ENCODE data around the gene MSH3.
"Not testable (repeated sequence)": the region's sequence is repeated elsewhere in the genome, so short reads cannot be mapped to it uniquely, and the experiment has no call there.

Gene MSH3

GRCh38 chr5:80884086-80884813, 229.8 kb downstream of the MSH3 start:
- in situ Hi-C loops (cut with HindIII; ENCODE audit: low sequenced_read_pairs): no loop called here

- in situ Hi-C loops (cut with HindIII; ENCODE audit: low sequenced_read_pairs): no loop called here
Measured at GRCh38 chr5:80884929-80885328, 230.5 kb downstream of the MSH3 start.

- in situ Hi-C loops (cut with HindIII; ENCODE audit: low sequenced_read_pairs): no loop called here
Measured at GRCh38 chr5:80885396-80886000, 231.0 kb downstream of the MSH3 start.

- in situ Hi-C loops (cut with HindIII; ENCODE audit: low sequenced_read_pairs): no loop called here
Measured at GRCh38 chr5:80894083-80894482, 239.6 kb downstream of the MSH3 start.

GRCh38 chr5:80895523-80895922, 241.1 kb downstream of the MSH3 start:
- in situ Hi-C loops (cut with HindIII; ENCODE audit: low sequenced_read_pairs): no loop called here

- in situ Hi-C loops (cut with HindIII; ENCODE audit: low sequenced_read_pairs): not testable (repeated sequence)
Measured at GRCh38 chr5:80902624-80903023, 248.2 kb downstream of the MSH3 start.

- in situ Hi-C loops (cut with HindIII; ENCODE audit: low sequenced_read_pairs): no loop called here
Measured at GRCh38 chr5:80904533-80905187, 250.2 kb downstream of the MSH3 start.

GRCh38 chr5:80905405-80905804, 251.0 kb downstream of the MSH3 start:
- in situ Hi-C loops (cut with HindIII; ENCODE audit: low sequenced_read_pairs): no loop called here

- in situ Hi-C loops (cut with HindIII; ENCODE audit: low sequenced_read_pairs): no loop called here
Measured at GRCh38 chr5:80912479-80912878, 258.0 kb downstream of the MSH3 start.

GRCh38 chr5:80915716-80916115, 261.3 kb downstream of the MSH3 start:
- in situ Hi-C loops (cut with HindIII; ENCODE audit: low sequenced_read_pairs): no loop called here

GRCh38 chr5:80916676-80917075, 262.2 kb downstream of the MSH3 start:
- in situ Hi-C loops (cut with HindIII; ENCODE audit: low sequenced_read_pairs): no loop called here

GRCh38 chr5:80917631-80918030, 263.2 kb downstream of the MSH3 start:
- in situ Hi-C loops (cut with HindIII; ENCODE audit: low sequenced_read_pairs): no loop called here

GRCh38 chr5:80919678-80920196, 265.3 kb downstream of the MSH3 start:
- in situ Hi-C loops (cut with HindIII; ENCODE audit: low sequenced_read_pairs): no loop called here

- in situ Hi-C loops (cut with HindIII; ENCODE audit: low sequenced_read_pairs): no loop called here
Measured at GRCh38 chr5:80920333-80920732, 265.9 kb downstream of the MSH3 start.

GRCh38 chr5:80921026-80921425, 266.6 kb downstream of the MSH3 start:
- in situ Hi-C loops (cut with HindIII; ENCODE audit: low sequenced_read_pairs): no loop called here

GRCh38 chr5:80925931-80926330, 271.5 kb downstream of the MSH3 start:
- in situ Hi-C loops (cut with HindIII; ENCODE audit: low sequenced_read_pairs): no loop called here

Data from DLD1 (cell line).